B cell (primary cell): ENCODE measurements around the gene TEX51.

Experiments
- CTCF ChIP-seq: fragments of 200-600 bp; IDR thresholded peaks from one replicate; pipeline ENCODE4 v1.8.0; 2022; ENCODE audit warnings: antibody characterized with exemption, mild to moderate bottlenecking
- EZH2 ChIP-seq: IDR thresholded peaks from 2 replicates; pipeline ENCODE4 v1.6.1; 2012; ENCODE audit warnings: borderline replicate concordance, low read depth, mild to moderate bottlenecking, moderate library complexity, low read length; ENCODE audit not compliant: insufficient read depth, poor library complexity, severe bottlenecking

GRCh38 chr2:126947103-126947429 lies 48.4 kb downstream of the TEX51 start:
- TF ChIP-seq CTCF (no peak), EZH2 (no peak)
